Gastroesophageal sphincter (tissue), 4 donors: Measurements from ENCODE around the gene PRRC2A. TPM values are rescaled to one million over a fixed set of nuclear protein-coding genes. Genes with fewer than 3 reads are reported as not detected.

Experiments used
- ATAC-seq: fragments of 150-250 bp; one replicate; pipeline ENCODE4 v1.9.1; 2016; ENCODE audit warnings: mild to moderate bottlenecking, moderate library complexity
- H3K27ac ChIP-seq, 4 donors: fragments of 200-600 bp; sonication (generic) in 3 of 4; 1 replicate in 3 of 4; 2 replicates in 1 of 4; pipeline ENCODE4 v1.5.1; 2016 to 2019
- H3K27me3 ChIP-seq: fragments of 200-600 bp; sonication (generic); one replicate; pipeline ENCODE4 v1.5.1; 2019
- H3K36me3 ChIP-seq, 2 donors: fragments of 200-600 bp; sonication (generic); one replicate each; pipeline ENCODE4 v1.5.1; 2019; ENCODE audit warnings: control low read depth in 1 of 2
- H3K4me1 ChIP-seq, 3 donors: fragments of 200-600 bp; sonication (generic); 1 replicate in 2 of 3; 2 replicates in 1 of 3; pipeline ENCODE4 v1.5.1; 2016 to 2019; ENCODE audit warnings: control low read depth in 2 of 3
- H3K4me3 ChIP-seq, 2 donors: fragments of 200-600 bp; sonication (generic); one replicate each; pipeline ENCODE4 v1.5.1; 2019; ENCODE audit warnings: mild to moderate bottlenecking in 1 of 2, moderate library complexity in 1 of 2
- H3K9me3 ChIP-seq, 3 donors: fragments of 200-600 bp; sonication (generic); one replicate each; pipeline ENCODE4 v1.5.1; 2017 to 2019; ENCODE audit warnings: control low read depth in 2 of 3
- EP300 ChIP-seq: sonication (generic); formaldehyde crosslinking; IDR thresholded peaks from one replicate; pipeline ENCODE4 v1.6.1; 2017; ENCODE audit warnings: antibody characterized with exemption, mild to moderate bottlenecking
- POLR2A ChIP-seq, 2 donors: fragments of 450-650 bp; IDR thresholded peaks; one replicate each; pipeline ENCODE4 v1.6.1; 2017; ENCODE audit warnings: antibody characterized with exemption in 2 of 2, mild to moderate bottlenecking in 2 of 2, moderate library complexity in 1 of 2
- POLR2AphosphoS5 ChIP-seq: sonication (generic); formaldehyde crosslinking; IDR thresholded peaks from one replicate; pipeline ENCODE4 v1.6.1; 2017; ENCODE audit warnings: antibody characterized with exemption
- WGBS, 2 donors: methylation state at CpG; one replicate each; pipeline ENCODE4 v1.1.5; 2018; ENCODE audit warnings: low coverage in 1 of 2; 5-methylcytosine and 5-hydroxymethylcytosine counted together
- total RNA-seq, 4 donors: library from RNA; depleted of rRNA; stranded (reverse); fragments of >200 nt; gene quantifications; one replicate each; pipeline ENCODE4 v1.1.0, GENCODE V29; 2016
- TF ChIP-seq, protein P1 (sequence below), 4 experiments: fragments of 200-600 bp in 2 of 4; fragments of 450-650 bp in 2 of 4; sonication (generic) in 1 of 4; IDR thresholded peaks; one replicate each; pipeline ENCODE4 v1.5.1; 2017 to 2019; ENCODE audit warnings: antibody characterized with exemption in 4 of 4, mild to moderate bottlenecking in 2 of 4, moderate library complexity in 2 of 4

PRRC2A gene
- total RNA-seq, 4 donors from 2014 or later: 47.9 to 137 (median 76.2) TPM

DNA sequence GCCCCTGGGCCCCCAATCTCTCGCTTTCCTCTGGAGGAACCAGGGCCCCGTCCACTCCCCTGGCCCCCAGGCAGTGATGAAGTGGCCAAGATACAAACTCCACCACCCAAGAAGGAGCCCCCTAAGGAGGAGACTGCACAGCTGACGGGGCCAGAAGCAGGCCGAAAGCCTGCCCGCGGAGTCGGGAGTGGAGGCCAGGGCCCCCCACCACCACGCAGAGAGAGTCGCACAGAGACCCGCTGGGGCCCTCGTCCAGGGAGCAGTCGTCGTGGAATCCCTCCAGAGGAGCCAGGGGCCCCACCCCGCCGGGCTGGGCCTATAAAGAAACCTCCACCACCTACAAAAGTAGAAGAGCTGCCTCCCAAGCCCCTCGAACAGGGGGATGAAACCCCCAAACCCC, 10.7 kb downstream of the PRRC2A start:
- peaks cover 0 to 100% of the 10 kb centered on the region in 2 donors for H3K36me3 ChIP-seq
- no CpG with 5 or more reads among the region's 16 CpGs for WGBS, 2 donors
- H3K27ac ChIP-seq: no peak overlapping the region
- no peaks in the 10 kb centered on the region for H3K9me3 ChIP-seq
- no peaks in the 10 kb centered on the region for H3K27me3 ChIP-seq
- no peaks in the 10 kb centered on the region for H3K4me1 ChIP-seq
- no peak overlapping the region for H3K4me3 ChIP-seq
- TF ChIP-seq, protein P1, sequence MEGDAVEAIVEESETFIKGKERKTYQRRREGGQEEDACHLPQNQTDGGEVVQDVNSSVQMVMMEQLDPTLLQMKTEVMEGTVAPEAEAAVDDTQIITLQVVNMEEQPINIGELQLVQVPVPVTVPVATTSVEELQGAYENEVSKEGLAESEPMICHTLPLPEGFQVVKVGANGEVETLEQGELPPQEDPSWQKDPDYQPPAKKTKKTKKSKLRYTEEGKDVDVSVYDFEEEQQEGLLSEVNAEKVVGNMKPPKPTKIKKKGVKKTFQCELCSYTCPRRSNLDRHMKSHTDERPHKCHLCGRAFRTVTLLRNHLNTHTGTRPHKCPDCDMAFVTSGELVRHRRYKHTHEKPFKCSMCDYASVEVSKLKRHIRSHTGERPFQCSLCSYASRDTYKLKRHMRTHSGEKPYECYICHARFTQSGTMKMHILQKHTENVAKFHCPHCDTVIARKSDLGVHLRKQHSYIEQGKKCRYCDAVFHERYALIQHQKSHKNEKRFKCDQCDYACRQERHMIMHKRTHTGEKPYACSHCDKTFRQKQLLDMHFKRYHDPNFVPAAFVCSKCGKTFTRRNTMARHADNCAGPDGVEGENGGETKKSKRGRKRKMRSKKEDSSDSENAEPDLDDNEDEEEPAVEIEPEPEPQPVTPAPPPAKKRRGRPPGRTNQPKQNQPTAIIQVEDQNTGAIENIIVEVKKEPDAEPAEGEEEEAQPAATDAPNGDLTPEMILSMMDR (IDR thresholded peaks at IDR 0.05): no peak
- TF ChIP-seq POLR2AphosphoS5 (no peak), EP300 (no peak), POLR2A (IDR thresholded peaks at IDR 0.05) (no peak)
- no peak for ATAC-seq

DNA sequence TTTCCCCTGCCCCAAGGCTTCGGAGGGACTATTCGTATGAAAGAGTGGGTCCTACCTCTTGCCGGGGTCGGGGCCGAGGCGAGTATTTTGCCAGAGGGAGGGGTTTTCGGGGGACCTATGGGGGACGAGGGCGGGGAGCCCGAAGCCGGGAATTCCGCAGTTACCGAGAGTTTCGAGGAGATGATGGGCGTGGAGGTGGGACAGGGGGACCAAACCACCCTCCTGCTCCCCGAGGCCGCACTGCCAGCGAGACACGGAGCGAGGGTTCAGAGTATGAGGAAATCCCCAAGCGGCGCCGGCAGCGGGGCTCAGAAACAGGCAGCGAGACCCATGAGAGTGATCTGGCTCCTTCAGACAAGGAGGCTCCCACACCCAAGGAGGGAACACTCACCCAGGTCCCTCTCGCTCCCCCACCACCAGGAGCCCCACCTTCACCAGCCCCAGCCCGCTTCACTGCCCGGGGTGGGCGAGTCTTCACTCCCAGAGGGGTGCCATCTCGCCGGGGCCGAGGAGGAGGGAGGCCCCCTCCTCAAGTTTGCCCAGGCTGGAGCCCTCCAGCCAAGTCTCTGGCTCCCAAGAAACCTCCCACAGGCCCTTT, 11.3 kb downstream of the PRRC2A start:
- TF ChIP-seq, protein P1 (IDR thresholded peaks at IDR 0.05): no peak
- peak; percentile 7 for TF ChIP-seq POLR2AphosphoS5
- H3K27ac ChIP-seq: peak overlapping the region in 1 of 4 donors; percentile 42
- no peak for ATAC-seq

DNA sequence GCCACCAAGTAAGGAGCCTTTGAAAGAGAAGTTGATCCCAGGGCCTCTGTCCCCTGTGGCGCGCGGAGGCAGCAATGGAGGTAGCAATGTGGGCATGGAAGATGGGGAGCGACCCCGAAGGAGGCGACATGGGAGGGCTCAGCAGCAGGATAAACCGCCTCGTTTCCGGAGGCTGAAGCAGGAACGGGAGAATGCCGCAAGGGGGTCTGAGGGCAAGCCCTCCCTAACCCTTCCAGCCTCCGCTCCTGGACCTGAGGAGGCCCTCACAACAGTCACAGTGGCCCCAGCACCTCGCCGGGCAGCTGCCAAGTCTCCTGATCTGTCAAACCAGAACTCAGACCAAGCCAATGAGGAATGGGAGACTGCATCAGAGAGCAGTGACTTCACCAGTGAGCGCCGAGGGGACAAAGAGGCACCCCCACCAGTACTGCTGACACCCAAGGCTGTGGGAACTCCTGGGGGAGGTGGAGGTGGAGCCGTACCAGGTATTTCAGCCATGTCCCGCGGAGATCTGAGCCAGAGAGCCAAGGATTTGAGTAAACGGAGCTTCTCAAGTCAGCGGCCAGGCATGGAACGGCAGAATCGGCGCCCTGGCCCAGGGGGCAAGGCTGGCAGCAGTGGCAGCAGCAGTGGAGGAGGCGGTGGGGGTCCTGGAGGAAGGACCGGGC, 11.9 kb downstream of the PRRC2A start:
- Histone ChIP-seq H3K9me3 (no peaks in the 10 kb centered on the region), H3K4me3 (no peak overlapping the region), H3K27ac (peak overlapping the region in 3 of 4 donors; percentile 30 to 42 (median 42)), H3K4me1 (no peaks in the 10 kb centered on the region), H3K36me3 (peaks cover 0 to 100% of the 10 kb centered on the region in 2 donors), H3K27me3 (no peaks in the 10 kb centered on the region)
- 100% methylated on average over 1 to 2 of the region's 26 CpGs for WGBS, 2 donors
- TF ChIP-seq POLR2A (IDR thresholded peaks at IDR 0.05): no peak
- TF ChIP-seq EP300: no peak
- no peak for TF ChIP-seq POLR2AphosphoS5
- TF ChIP-seq, protein P1 (IDR thresholded peaks at IDR 0.05): no peak
- ATAC-seq: no peak

More for the DNA sequence above, 11.3 kb downstream of the PRRC2A start:
- peaks cover 0 to 100% of the 10 kb centered on the region in 2 donors for H3K36me3 ChIP-seq
- H3K27me3 ChIP-seq: no peaks in the 10 kb centered on the region
- 90% methylated on average over 13 of the region's 32 CpGs; no CpG with 5 or more reads in 1 of the 2 donors for WGBS, 2 donors
- no peak overlapping the region for H3K4me3 ChIP-seq
- no peaks in the 10 kb centered on the region for H3K9me3 ChIP-seq
- H3K4me1 ChIP-seq: no peaks in the 10 kb centered on the region

DNA sequence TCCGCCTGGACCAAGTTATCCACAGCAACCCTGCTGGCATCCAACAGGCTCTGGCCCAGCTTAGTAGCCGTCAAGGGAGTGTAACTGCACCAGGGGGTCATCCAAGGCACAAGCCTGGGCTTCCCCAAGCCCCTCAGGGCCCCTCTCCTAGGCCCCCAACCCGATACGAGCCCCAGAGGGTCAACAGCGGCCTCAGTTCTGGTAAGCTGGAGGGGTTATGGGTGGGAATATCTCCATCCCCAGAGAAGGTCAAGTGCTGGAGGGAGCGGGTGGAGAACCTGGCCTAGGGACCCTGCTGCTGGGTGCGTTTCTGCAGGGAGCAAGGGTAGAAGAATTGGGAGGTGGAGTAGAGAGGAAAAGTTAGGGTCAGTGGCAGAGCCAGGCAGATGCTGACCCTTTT, 12.9 kb downstream of the PRRC2A start:
- Histone ChIP-seq H3K27ac (peak overlapping the region in 1 of 4 donors; percentile 14), H3K9me3 (no peaks in the 10 kb centered on the region), H3K4me3 (no peak overlapping the region), H3K4me1 (no peaks in the 10 kb centered on the region), H3K36me3 (peaks cover 0 to 100% of the 10 kb centered on the region in 2 donors), H3K27me3 (no peaks in the 10 kb centered on the region)
- TF ChIP-seq, protein P1 (IDR thresholded peaks at IDR 0.05): no peak
- no peak for TF ChIP-seq POLR2AphosphoS5
- TF ChIP-seq POLR2A (IDR thresholded peaks at IDR 0.05): no peak
- TF ChIP-seq EP300: no peak
- no peak for ATAC-seq
- 60 to 64% methylated on average over 3 to 5 of the region's 7 CpGs for WGBS, 2 donors

DNA sequence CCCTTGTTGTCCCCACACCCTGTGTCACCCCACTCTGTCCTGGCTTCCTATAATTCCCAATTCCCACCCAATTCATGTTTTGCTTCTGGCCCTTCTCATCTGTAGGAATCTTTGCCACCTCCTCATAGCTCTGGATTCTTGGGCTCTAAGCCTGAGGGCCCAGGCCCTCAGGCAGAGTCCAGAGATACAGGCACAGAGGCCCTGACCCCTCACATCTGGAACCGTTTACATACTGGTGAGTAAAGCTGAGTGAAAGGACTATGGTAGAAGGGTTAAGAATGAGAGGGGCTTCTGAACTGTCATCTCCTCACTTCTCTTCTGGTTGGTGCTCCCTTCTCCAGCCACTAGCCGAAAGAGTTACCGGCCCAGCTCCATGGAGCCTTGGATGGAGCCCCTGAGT, 13.6 kb downstream of the PRRC2A start:
- TF ChIP-seq, protein P1 (IDR thresholded peaks at IDR 0.05): no peak
- TF ChIP-seq POLR2AphosphoS5: no peak
- no peak for TF ChIP-seq EP300
- no peak for TF ChIP-seq POLR2A (IDR thresholded peaks at IDR 0.05)
- 85 to 92% methylated on average over 2 of the region's 3 CpGs for WGBS, 2 donors
- ATAC-seq: no peak
- Histone ChIP-seq H3K9me3 (no peaks in the 10 kb centered on the region), H3K4me1 (no peaks in the 10 kb centered on the region), H3K27ac (peak overlapping the region in 1 of 4 donors; percentile 14), H3K36me3 (peaks cover 0 to 100% of the 10 kb centered on the region in 2 donors), H3K4me3 (no peak overlapping the region), H3K27me3 (no peaks in the 10 kb centered on the region)
